GM21528 (cell line): ENCODE data around the gene PGP.
"Not testable (repeated sequence)": the region's sequence is repeated elsewhere in the genome, so short reads cannot be mapped to it uniquely, and the experiment has no call there.

Source experiments
- ATAC-seq: cut with Tn5 transposase; IDR thresholded peaks from one replicate; pipeline ENCODE4 v1.9.1; 2021; ENCODE audit warnings: mild to moderate bottlenecking, moderate library complexity; ENCODE audit not compliant: unreplicated experiment, low FRiP score

The PGP gene

DNA sequence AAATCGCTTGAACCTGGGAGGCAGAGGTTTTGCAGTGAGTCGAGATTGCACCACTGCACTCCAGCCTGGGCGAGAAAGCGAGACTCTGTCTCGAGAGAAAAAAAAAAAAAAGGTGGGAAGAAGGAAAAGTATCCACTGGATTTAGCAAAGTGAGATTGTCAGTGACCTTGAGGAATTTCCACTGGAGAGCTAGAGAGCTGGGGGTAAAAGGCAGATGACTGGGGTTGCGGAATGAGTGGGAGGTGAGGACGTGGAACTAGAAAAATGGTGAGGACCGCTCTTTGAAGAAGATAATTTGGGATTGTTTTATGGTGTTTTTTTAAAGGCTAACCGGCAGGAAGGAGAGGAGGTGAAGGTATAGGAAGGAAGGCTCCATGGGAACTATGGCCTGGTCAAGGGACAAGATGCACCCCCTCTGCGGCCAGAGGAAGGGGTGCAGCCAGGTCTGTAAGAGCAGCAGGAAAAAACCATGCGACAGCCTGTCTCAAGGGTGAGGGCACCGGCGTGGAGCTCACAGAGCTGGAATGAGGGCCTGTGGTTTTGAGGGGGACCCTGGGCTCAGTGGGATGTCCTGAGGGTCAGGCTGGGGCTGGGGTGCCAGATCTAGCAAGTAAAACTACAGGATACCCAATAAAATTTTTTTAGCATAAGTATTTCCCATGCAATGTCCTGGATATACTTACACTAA lies 10.1 kb downstream of the PGP start:
- ATAC-seq, result no peak

DNA sequence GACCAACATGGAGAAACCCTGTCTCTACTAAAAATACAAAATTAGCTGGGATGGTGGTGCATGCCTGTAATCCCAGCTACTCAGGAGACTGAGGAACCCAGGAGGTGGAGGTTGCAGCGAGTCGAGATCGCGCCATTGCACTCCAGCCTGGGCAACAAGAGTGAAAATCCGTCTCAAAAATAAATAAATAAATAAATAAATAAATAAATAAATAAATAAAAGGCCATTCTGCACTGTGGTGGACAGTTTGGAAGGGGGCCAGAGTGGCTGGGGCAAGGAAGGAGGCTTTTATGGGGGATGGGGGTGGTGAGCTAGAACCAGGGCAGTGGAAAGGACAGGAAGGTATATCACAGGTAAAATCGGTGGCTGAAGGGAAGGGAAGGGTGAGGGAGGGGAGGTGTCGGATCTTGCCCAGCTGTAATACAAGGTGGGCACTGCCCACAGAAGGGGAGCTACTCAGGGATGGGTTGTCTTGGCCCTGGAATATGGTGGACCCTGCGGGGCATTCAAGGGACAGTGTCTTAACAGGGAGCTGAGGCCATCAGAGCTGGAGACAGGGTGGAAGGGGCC lies 11.4 kb downstream of the PGP start:
- not testable (repeated sequence) for ATAC-seq

DNA sequence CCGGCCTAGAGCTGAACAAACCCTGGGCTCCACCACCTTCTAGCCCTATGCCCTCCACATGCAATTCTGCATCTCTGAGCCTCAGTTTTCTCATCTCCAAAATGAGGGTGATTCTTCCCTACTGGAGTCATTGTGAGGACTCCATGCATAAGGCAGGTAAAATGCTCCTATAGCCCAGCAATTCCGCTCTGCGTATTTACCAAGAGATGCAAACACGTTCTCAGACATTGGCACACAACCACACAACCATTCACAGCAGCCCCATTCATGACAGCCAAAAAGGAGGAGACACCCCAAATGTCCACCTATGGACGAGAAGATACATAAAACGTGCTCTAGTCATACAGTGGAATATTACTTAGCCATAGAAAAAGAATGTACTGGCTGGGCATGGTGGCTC lies 14.3 kb downstream of the PGP start:
- no peak for ATAC-seq

DNA sequence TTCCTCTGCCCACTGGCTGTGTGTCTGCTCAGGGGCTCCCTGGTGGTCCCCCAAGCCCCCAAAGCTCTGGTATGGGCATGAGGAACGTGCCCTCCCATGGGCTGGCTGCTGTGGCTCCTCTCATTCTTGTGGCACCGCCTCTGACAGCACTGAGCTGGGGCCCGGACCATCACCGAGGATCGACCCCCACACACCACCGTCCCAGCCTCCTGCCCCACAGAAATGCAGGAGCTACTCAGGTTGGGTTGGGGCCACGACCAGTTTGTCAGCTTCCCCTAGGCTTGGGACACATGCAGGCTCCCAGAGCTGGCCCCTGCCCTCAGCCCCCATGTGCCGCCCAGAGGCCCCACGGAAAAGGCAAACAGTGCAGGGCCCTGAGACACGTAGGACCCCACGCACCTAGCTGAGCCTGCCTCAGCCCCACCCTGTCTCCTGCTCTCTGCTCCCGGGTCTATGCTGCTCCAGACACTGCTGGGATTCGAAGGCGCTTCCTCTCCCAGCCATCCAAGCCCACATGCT lies 15.0 kb downstream of the PGP start:
- no peak for ATAC-seq

DNA sequence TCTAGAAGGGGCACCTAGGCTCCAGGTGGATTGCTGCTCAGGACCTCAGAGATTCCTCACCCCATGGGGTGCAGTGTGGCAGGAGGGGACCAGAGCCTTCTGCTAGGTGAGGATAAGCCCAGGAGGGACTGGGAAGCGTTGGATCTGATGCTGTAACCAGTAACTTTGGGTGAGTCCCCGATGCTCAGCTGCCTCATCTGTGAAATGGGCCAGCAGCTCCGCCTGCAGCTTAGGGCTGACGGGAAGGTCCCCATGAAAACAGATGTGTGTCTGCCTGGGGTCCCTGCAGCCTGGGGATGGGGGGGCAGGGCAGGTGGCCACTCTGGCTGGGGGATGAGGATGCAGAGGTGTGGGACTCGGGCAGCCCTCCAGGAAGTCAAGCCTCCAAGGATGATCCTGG lies 15.5 kb downstream of the PGP start:
- ATAC-seq, result no peak

DNA sequence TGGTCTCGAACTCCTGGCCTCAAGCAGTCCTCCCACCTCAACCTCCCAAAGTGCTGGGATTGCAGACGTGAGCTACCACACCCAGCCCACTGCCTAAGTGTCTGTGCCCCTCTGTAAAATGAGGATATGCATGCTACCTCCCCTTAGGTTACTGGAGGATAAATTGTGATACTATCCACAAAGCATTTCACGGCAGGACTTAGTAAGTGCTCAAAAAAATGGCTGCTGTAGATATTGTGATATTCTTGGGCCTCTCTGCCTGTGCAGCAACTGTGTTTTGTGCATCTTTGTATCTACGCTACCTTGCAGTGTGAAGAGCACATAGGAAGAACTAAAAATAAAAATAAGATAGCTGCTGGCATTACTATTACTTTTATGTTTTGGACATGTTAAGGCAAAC lies 16.4 kb downstream of the PGP start:
- ATAC-seq, result no peak

DNA sequence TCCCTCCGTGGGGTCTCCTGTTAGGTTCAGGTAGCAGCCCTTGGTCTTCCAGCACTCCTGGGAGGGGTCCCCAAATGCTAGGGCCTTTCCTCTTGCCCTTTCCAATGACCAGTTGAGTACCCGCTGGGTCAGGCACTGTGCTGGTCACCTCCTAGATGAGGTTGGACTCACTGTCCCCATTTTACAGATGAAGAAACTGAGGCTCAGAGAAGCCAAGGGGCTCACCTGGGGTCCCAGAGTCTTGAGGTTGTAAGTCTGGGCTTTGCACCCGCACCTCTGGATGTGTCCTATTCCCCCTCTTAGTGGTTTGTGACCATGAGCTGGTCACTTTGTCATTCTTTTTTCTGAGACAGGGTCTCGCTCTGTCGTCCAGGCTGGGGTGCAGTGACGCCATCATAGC lies 16.9 kb downstream of the PGP start:
- no peak for ATAC-seq

DNA sequence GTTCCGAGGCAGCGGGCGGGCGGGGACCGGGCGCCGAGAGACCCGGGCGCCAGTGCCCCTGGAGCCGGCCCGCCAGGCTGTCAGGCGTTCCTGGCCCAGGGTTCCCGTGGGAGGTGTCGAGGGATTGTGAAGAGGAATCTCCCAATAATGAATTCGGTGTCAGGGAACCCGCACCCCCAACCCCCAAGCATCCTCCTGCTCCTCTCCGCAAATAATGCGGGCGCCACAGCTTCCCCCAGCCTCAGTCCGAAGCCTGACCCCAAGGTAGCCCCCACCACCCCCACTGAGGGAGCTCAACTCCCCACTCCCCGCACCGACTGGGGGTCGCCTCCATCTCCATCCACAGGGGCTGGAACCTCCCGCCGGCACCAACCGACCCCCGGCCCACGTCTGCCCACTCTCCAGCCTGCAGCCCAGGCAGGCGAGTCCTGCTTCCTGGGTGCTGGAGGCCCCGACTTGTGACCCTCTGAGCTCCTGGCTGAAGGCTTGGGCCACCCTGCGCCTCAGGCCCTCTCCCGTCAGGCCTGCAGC lies 17.6 kb downstream of the PGP start:
- no peak for ATAC-seq

DNA sequence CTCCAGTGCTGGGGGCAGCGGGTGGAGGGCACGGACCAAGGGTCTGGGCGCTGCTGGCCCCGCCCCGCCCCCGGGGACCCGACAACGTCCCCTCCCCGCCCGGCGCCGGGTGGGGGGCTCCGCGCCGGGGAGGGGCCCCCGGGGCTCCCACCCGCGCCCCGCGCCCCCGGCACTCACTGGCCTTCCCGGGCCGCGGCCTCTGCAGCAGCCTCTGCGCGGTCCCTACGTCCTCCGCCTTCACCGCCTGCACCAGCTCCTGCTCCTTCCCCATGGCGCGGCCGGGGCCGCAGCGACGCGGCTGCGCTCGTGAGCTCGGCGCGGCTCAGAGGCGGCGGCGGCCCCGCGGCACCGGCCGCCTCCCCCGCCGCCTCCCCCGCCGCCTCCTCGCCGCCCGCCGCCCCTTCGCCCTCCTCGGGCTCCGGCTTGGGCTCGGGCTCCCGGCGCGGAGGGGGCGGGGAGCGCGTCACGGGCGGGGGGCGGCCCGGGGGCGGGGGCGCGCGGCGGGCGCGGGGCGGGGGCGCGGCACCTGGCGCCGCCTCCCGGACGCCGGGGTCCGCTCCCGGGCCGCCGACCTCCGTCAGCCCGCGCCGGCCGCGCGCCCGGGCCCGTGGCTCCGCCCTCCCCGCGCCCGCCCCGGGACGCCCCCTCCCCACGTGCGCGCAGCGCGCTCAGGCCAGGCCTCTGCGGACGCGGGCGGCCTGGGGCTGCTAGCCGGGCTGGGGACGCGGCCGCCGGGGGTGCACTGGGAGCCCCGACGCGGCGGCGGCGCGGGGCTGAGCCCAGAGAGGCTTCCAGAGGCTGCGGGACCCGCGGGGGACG lies 18.3 kb downstream of the PGP start, which contains the start of gene CASKIN1:
TSS of gene CASKIN1 (minus strand) at position 444 of the 819 bp plus-strand sequence. CDS start at position 271, 173 bp downstream.
- ATAC-seq, result no peak

DNA sequence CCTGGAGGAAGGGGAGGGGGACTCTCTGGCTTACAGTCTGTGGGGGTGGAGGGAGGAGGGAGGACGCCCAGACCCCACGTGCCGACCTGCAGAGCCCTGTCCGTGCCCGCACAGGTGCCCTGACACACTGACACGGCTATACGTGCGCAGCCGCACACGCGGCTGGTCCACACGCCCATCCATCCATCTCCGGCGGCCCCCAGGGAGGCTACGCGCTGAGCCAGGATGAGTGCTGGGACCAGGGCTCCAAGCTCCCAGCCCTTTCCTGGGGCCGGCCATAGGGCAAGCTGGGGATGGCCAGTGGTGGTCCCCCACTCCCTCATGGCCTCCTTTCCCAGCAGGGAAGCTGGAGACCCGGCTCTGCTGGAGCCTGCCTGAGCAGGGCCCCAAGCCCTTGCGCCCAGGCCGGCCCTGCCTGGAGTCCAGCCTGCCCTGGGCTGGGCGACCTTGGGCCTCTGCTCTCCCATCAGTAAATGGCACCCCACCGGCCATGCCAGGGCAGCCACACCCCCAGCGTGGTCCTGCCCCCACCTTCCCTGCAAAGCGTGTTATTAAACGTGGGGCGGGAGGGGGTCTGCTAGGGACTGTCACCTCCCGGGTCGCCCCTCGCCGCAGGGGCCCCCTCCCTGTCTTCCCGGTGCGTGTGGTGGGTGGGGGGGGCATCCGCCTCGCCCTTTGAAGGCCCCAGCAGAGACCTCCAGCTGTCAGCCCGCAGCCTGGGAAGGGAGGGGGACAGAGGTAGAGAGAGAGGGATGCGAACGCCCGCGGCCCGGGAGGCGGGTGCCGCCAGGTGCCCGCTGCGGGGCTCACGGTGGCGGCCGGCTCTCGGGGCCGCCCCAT lies 19.1 kb downstream of the PGP start:
- ATAC-seq, result no peak

DNA sequence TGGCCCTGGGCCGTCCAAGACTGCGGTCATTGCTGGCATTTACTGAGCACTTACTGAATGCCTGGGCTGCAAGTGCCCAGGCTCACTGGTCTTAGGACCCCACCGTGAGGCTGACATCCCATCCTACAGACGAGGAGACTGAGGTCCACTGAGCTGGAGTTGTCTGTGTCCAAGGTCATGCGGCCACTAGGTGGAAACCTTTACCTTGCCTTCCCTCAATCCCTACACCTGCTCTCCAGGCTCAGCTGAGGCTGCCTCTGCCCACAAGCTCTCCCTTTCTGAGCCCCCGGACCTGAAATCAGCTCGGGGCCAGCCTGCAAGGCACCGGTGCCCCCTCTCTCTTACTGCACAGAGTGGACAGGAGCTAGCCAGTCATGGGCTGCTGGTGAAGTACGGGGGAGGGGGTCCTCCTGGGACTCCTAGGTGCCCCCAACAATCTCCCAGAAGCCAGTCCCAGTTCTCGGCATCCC lies 19.8 kb downstream of the PGP start:
- ATAC-seq, result no peak

DNA sequence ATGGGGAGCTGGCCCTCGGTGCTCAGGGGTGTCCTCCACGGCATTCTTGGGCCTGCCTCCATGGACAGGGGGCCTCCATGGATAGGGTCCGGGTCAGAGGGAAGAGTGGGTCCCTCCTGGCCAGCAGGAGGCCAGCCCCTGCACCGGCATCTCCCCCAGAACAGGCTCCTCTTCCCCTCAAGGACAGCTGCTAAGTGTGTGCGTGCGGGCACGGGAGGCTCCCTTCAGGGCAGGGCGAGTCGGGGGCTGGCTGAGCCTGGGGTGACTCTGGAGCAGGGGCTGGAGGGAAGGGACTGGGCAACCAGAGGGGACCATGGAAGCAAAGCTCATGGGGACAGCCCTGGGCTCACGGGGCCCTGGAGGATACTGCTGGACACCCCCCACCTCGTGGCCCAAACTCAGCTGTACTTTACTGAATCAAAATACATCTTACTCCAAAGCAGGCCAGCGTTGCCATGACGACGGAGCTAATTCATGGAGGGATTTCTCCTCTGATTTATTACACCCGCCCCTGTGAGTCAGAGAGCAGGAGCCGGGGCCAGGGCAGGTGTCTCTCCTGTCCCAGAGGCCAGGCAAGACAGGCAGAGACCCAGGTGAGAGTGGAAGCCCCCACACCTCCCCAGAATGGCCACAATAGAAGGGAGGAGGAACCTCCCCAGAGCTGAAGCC lies 20.3 kb downstream of the PGP start:
- ATAC-seq, result no peak

DNA sequence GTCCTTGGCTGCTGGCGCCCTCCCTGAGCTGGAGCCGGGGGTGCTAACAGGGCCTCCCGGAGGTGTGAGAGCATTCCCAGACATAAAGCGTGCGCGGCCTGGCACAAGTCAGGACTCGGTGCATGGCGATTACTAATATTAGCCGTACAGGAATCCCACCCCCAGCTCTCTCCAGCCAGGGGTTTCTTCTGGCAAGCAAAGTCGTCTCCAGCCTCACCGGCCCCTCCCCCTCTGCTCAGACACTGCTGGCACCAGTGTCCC lies 23.3 kb downstream of the PGP start:
- ATAC-seq, result no peak

DNA sequence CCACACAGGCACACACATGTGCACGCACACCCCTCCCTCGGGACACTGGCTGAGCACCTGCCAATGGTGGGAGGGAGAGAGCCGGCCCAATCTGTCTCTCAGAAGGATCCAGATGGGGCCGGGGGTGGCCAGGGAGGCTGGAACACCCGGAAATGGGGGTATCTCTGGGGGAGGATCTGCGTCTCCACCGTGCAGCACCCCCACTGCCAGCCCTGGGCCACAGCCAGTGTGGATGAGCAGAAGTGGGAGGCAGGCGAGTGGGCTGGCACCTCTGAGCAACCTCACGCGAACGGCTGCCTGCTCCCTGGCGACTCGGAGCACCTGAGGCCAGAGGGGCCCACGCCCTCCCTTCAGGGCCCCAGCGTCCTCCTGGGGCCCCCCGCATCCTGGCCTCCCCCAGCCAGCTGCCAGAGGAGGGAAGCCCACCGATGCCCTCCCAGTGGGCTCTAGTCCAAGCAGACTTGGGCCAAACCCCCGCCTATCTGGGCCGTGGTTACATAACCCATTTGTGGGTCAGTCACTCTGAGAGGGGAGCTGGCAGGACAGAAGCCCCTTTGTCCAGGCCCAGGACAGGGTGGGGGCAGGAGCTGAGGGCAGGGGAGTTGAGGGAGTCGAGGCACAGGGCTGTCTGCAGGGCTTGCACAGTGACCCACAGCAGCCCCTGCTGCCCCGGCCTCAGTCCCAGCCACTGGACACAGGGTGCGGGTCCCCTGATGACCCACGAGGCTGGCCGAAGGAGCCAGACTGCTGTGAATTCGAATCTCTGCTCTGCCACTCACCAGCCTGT lies 23.8 kb downstream of the PGP start:
- ATAC-seq, result no peak

DNA sequence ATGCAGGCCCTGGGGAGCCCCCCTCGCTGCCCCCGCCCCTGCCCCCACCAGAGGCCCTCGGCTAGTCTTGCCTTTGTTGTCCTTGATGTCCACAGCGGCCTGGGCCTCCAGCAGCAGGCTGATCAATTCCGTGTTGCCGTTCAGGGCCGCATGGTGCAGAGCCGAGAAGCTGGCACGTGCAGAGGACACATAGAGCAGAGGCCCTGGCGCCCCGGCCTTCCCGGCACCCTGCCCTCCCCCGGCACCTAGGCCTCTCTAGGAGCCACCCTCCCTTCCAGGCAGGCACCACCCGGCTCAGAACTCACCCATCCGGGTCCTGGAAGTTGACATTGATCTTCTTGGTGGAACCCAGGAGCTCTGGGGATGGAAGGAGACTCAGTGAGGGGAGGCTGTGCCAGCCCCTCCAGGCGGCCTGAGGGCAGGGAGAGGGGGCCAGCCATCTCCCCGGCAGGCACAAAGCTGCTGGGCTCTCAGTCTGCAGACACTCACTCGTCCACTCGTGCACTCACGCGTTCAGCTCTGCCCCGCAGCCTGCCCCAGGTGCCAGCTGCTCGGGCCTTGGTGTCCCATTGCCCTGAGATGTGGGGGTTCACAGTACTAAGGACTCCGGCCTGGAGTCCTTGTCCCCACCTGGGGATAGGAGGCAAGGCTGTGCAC lies 24.5 kb downstream of the PGP start:
- no peak for ATAC-seq

DNA sequence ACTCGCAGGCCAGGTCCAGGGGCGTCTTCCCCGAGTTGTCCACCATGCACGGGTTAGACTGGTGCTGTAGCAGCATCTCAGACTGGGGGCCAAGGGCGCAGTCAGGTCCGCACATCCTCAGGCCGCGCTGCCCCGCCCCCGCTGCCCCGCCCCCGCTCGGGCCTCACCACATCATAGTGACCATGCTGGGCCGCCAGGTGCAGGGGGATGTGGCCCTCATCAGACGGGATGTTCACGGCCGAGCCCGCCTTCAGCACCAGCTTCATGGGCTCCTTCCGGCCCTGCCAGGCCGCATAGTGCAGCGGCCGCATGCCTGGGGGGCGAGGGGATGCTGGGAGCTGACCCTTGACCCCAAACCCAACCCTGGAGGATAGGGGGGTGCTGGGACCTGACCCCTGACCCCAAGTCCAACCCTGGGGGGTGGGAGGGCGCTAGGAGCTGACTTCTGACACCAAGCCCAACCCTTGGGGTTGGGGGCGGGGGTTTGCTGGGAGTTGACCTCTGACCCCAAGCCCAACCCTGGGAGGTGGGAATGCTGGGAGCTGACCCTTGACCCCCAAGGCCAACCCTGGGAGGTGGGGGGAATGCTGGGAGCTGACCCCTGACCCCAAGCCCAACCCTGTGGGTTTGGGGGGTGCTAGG lies 25.3 kb downstream of the PGP start:
- no peak for ATAC-seq

DNA sequence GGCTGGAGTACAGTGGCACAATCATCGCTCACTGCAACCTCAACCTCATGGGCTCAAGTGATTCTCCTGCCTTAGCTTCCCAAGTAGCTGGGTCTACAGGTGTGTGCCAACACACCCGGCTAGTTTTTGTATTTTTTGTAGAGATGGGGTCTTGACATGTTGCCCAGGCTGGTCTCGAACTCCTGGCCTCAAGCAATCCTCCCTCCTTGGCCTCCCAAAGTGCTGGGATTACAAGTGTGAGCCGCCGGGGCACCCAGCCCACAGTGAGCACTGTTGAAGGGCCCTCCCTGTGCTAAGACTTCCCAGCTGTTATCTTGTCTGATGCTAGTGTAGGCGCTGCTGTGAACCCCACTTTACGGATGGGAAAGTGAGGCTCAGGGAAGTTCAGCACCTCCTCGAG lies 26.2 kb downstream of the PGP start:
- no peak for ATAC-seq

DNA sequence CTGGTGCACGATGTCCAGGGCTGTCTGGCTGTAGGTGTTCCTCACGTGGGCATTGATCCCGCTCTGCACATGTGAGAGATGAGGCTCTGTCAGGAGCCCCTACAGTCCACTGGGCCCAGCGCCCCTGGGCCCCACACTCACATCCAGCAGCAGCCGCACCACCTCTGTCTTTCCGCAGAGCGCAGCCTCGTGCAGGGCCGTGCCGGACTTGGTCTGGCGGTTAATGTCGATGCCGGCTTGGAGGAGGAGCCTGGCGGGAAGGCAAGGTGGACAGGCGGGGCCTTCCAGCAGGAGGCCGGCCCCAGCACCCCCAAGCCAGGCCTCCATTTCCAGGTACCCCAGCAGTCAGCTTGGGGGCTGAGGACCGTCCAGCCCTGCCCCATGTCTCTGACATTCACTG lies 27.4 kb downstream of the PGP start:
- no peak for ATAC-seq
